Measurements from ENCODE around the gene TNFRSF21.

DNA sequence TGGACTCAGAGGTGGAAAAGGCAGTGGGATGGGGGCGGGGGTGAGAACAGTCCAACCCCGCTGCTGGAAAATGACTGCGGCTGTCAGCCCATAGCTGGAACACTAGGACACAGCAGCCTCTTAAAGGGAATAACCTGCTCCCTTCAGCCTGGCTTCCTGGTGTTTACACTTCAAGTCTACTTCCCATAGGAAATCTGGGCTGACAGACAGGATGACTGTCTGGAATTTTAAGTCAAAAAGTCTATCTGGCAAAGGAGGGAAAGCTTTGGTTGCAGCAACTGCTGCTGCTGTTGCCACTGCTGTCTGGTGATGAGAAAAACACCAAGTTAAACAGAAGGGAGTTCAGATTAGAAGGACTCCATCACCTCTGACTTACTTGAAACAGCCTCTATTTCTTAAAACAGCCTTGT lies 44.9 kb downstream of the TNFRSF21 start:
- TF ChIP-seq, protein P1, sequence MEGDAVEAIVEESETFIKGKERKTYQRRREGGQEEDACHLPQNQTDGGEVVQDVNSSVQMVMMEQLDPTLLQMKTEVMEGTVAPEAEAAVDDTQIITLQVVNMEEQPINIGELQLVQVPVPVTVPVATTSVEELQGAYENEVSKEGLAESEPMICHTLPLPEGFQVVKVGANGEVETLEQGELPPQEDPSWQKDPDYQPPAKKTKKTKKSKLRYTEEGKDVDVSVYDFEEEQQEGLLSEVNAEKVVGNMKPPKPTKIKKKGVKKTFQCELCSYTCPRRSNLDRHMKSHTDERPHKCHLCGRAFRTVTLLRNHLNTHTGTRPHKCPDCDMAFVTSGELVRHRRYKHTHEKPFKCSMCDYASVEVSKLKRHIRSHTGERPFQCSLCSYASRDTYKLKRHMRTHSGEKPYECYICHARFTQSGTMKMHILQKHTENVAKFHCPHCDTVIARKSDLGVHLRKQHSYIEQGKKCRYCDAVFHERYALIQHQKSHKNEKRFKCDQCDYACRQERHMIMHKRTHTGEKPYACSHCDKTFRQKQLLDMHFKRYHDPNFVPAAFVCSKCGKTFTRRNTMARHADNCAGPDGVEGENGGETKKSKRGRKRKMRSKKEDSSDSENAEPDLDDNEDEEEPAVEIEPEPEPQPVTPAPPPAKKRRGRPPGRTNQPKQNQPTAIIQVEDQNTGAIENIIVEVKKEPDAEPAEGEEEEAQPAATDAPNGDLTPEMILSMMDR (IDR thresholded peaks at IDR 0.05; ENCODE audit: control extremely low read depth in 1 of 3, insufficient read depth in 1 of 3, low read depth in 1 of 3, low read length in 3 of 3), result no peak
- TF ChIP-seq SP1 (IDR thresholded peaks at IDR 0.05; ENCODE audit: low read depth, low read length), result no peak
- no peak for TF ChIP-seq EZH2 (IDR thresholded peaks at IDR 0.05; ENCODE audit: low read depth, low read length, severe bottlenecking)
- TF ChIP-seq GTF2F1 (IDR thresholded peaks at IDR 0.05; ENCODE audit: borderline replicate concordance, low read depth, low read length), result no peak
- no peak for TF ChIP-seq CBX5 (IDR thresholded peaks at IDR 0.05; ENCODE audit: low read depth, low read length)
- TF ChIP-seq SP2 (IDR thresholded peaks at IDR 0.05; ENCODE audit: low read length), result no peak
- no peak for TF ChIP-seq YY1 (IDR thresholded peaks at IDR 0.05; ENCODE audit: low read depth, low read length)
- TF ChIP-seq HDAC6 (IDR thresholded peaks at IDR 0.05; ENCODE audit: low read depth, low read length), result no peak
- no peak for TF ChIP-seq RAD21 (IDR thresholded peaks at IDR 0.05 in 1 of 2, conservative IDR thresholded peaks at IDR 0.05 in 1 of 2; ENCODE audit: low read depth in 2 of 2, low read length in 2 of 2)
- no peak for TF ChIP-seq NRF1 (IDR thresholded peaks at IDR 0.05; ENCODE audit: low read depth, low read length)
- TF ChIP-seq MAFK (IDR thresholded peaks at IDR 0.05; ENCODE audit: low read depth, low read length), result no peak
- TF ChIP-seq CHD1 (IDR thresholded peaks at IDR 0.05; ENCODE audit: low read depth, low read length), result no peak
- no peak for TF ChIP-seq EP300 (IDR thresholded peaks at IDR 0.05; ENCODE audit: borderline replicate concordance in 1 of 2, low read depth in 2 of 2, low read length in 2 of 2)
- no peak for TF ChIP-seq EGR1 (IDR thresholded peaks at IDR 0.05; ENCODE audit: borderline replicate concordance, low read depth, low read length)
